Neural cell (in vitro differentiated cells): Measurements from ENCODE around the gene GPRC5B. TPM values are rescaled to one million over a fixed set of nuclear protein-coding genes. Genes with fewer than 3 reads are reported as not detected.

Experiments used
- H2AFZ ChIP-seq: fragments of 200-600, 300-800 bp; sonication (generic), shearing (Covaris generic); 2 replicates; pipeline ENCODE4 v1.6.0; 2014; ENCODE audit warnings: low read depth, mild to moderate bottlenecking, antibody characterized with exemption, low read length, moderate library complexity
- H3F3A ChIP-seq: fragments of 200-600 bp; shearing (Covaris generic); 2 replicates; pipeline ENCODE4 v1.6.1; 2016; ENCODE audit warnings: mild to moderate bottlenecking, moderate library complexity, mixed read lengths, antibody characterized with exemption, low read length; ENCODE audit not compliant: insufficient read depth, poor library complexity, severe bottlenecking
- H3K27ac ChIP-seq: fragments of 200-600, 300-800 bp; sonication (generic), shearing (Covaris generic); 2 replicates; pipeline ENCODE4 v1.5.1; 2014; ENCODE audit warnings: mild to moderate bottlenecking, low read length, moderate library complexity
- H3K27me3 ChIP-seq: fragments of 300-800, 200-600 bp; sonication (generic), shearing (Covaris generic); 2 replicates; pipeline ENCODE4 v1.6.0; 2014; ENCODE audit warnings: mild to moderate bottlenecking, low read depth, low read length, moderate library complexity; ENCODE audit not compliant: insufficient read depth
- H3K36me3 ChIP-seq: fragments of 300-800, 200-600 bp; sonication (generic), shearing (Covaris generic); 2 replicates; pipeline ENCODE4 v1.5.1; 2014; ENCODE audit warnings: mild to moderate bottlenecking, antibody characterized with exemption, low read length, moderate library complexity; ENCODE audit not compliant: insufficient read depth
- H3K4me2 ChIP-seq: fragments of 300-800, 200-600 bp; sonication (generic), shearing (Covaris generic); 2 replicates; pipeline ENCODE4 v1.6.0; 2014; ENCODE audit warnings: mild to moderate bottlenecking, low read length
- H3K4me3 ChIP-seq: fragments of 300-800, 200-600 bp; sonication (generic), shearing (Covaris generic); 2 replicates; pipeline ENCODE4 v1.5.1; 2014; ENCODE audit warnings: mild to moderate bottlenecking, low read length, moderate library complexity
- H3K79me2 ChIP-seq: fragments of 200-600 bp; shearing (Covaris generic); replicated peaks from 2 replicates; pipeline ENCODE4 v1.6.0; 2014; ENCODE audit warnings: mild to moderate bottlenecking, low read length, moderate library complexity; ENCODE audit not compliant: insufficient read depth
- H3K9ac ChIP-seq: fragments of 300-800, 200-600 bp; sonication (generic), shearing (Covaris generic); 2 replicates; pipeline ENCODE4 v1.6.1; 2016; ENCODE audit warnings: mild to moderate bottlenecking, low read length, mixed read lengths
- H3K9me2 ChIP-seq: fragments of 200-600 bp; shearing (Covaris generic); 2 replicates; pipeline ENCODE4 v1.6.1; 2016; ENCODE audit warnings: mild to moderate bottlenecking, low read length, mixed read lengths; ENCODE audit not compliant: insufficient read depth
- H3K9me3 ChIP-seq: fragments of 200-600, 300-800 bp; sonication (generic), shearing (Covaris generic); 2 replicates; pipeline ENCODE4 v1.6.1; 2016; ENCODE audit warnings: mild to moderate bottlenecking, mixed run types, low read length, moderate library complexity, mixed read lengths
- H4K20me1 ChIP-seq: fragments of 200-600 bp; shearing (Covaris generic); 2 replicates; pipeline ENCODE4 v1.6.1; 2016; ENCODE audit warnings: mild to moderate bottlenecking, mixed run types; ENCODE audit not compliant: insufficient read depth
- CTCF ChIP-seq: fragments of 450-650 bp; IDR thresholded peaks from 2 replicates; pipeline ENCODE4 v1.5.1; 2014; ENCODE audit warnings: antibody characterized with exemption, mild to moderate bottlenecking, moderate library complexity; ENCODE audit not compliant: poor library complexity, severe bottlenecking
- EP300 ChIP-seq: fragments of 450-650 bp; conservative IDR thresholded peaks from 2 replicates; pipeline ENCODE4 v1.6.1; 2014; ENCODE audit warnings: antibody characterized with exemption, mild to moderate bottlenecking, moderate library complexity; ENCODE audit not compliant: poor library complexity, severe bottlenecking
- EZH2 ChIP-seq: fragments of 200-600, 300-800 bp; shearing (Covaris generic), sonication (generic); IDR thresholded peaks from 2 replicates; pipeline ENCODE4 v1.6.1; 2014; ENCODE audit warnings: antibody characterized with exemption, low read length, borderline replicate concordance, mild to moderate bottlenecking; ENCODE audit not compliant: insufficient read depth, poor library complexity, severe bottlenecking
- MXI1 ChIP-seq: fragments of 450-650 bp; conservative IDR thresholded peaks from 2 replicates; pipeline ENCODE4 v1.6.1; 2014; ENCODE audit warnings: antibody characterized with exemption, mild to moderate bottlenecking; ENCODE audit not compliant: poor library complexity, severe bottlenecking
- POLR2AphosphoS5 ChIP-seq: IDR thresholded peaks from 2 replicates; pipeline ENCODE4 v1.6.1; 2012
- RAD21 ChIP-seq: fragments of 450-650 bp; conservative IDR thresholded peaks from 2 replicates; pipeline ENCODE4 v1.6.1; 2014; ENCODE audit warnings: antibody characterized with exemption, mild to moderate bottlenecking, moderate library complexity
- REST ChIP-seq: IDR thresholded peaks from 2 replicates; pipeline ENCODE4 v1.6.1; 2012; ENCODE audit warnings: borderline replicate concordance
- SMC3 ChIP-seq: fragments of 450-650 bp; conservative IDR thresholded peaks from 2 replicates; pipeline ENCODE4 v1.6.1; 2014; ENCODE audit warnings: antibody characterized with exemption, mild to moderate bottlenecking, moderate library complexity; ENCODE audit not compliant: poor library complexity
- TAF1 ChIP-seq: IDR thresholded peaks from 2 replicates; pipeline ENCODE4 v1.6.1; 2012; ENCODE audit warnings: low read depth
- polyA plus RNA-seq: library from polyadenylated mRNA; depleted of rRNA; stranded (reverse); fragments of >200 nt; gene quantifications from 2 replicates; pipeline ENCODE4 v1.2.3, GENCODE V29; 2014

GPRC5B gene
- polyA plus RNA-seq, 1 donor from 2014 or later, result 25.4 TPM

GRCh38 chr16:19892902-19893301 is 8.3 kb upstream of the GPRC5B start:
- H3K27ac ChIP-seq, result no peak overlapping the region
- no peak overlapping the region for H3K4me3 ChIP-seq
- no peak overlapping the region for H3K9ac ChIP-seq
- H3K36me3 ChIP-seq, result no peaks in the 10 kb centered on the region
- TF ChIP-seq MXI1 (no peak), EZH2 (no peak), EP300 (no peak), REST (no peak), SMC3 (no peak), RAD21 (no peak), CTCF (no peak), POLR2AphosphoS5 (no peak), TAF1 (no peak)
- no peaks in the 10 kb centered on the region for H3K9me2 ChIP-seq
- no peaks in the 10 kb centered on the region for H3K9me3 ChIP-seq
- no peaks in the 10 kb centered on the region for H3K27me3 ChIP-seq
- H2AFZ ChIP-seq, result no peak overlapping the region
- no peaks in the 10 kb centered on the region for H3K79me2 ChIP-seq
- H3K4me2 ChIP-seq, result no peak overlapping the region
- no peaks in the 10 kb centered on the region for H3F3A ChIP-seq
- H4K20me1 ChIP-seq, result no peaks in the 10 kb centered on the region

- H3K27me3 ChIP-seq, result no peaks in the 10 kb centered on the region
- H3K4me2 ChIP-seq, result no peak overlapping the region
- H3K4me3 ChIP-seq, result no peak overlapping the region
- H3K79me2 ChIP-seq, result no peaks in the 10 kb centered on the region
- TF ChIP-seq CTCF (no peak), MXI1 (no peak), EP300 (no peak)
- H4K20me1 ChIP-seq, result no peaks in the 10 kb centered on the region
- no peaks in the 10 kb centered on the region for H3F3A ChIP-seq
- no peaks in the 10 kb centered on the region for H3K9me2 ChIP-seq
- H3K36me3 ChIP-seq, result no peaks in the 10 kb centered on the region
- no peak overlapping the region for H3K27ac ChIP-seq
- no peak overlapping the region for H3K9ac ChIP-seq
- H2AFZ ChIP-seq, result no peak overlapping the region
- no peaks in the 10 kb centered on the region for H3K9me3 ChIP-seq
Measured at GRCh38 chr16:19890901-19891300, 6.3 kb upstream of the GPRC5B start.
